HCT116 (cell line): ENCODE data around the gene SEMA3B. TPM values are rescaled to one million over a fixed set of nuclear protein-coding genes. Genes with fewer than 3 reads are reported as not detected.

ENCODE experiments used
- ATAC-seq: fragments of 200-7000 bp; cut with Tn5 transposase; 2 replicates; pipeline ENCODE4 v1.9.1; 2020; ENCODE audit warnings: mild to moderate bottlenecking, moderate library complexity
- BruUV-seq: library from RNA; stranded (reverse); fragments of 400-500 nt; replicated peaks from 2 replicates; lab custom pipeline; 2021; lab: Mats Ljungman, UMichigan
- CTCF ChIA-PET: fragments of 300-600 bp; sonication (Branson Sonifier 250); formaldehyde crosslinking; loops from one replicate; lab custom pipeline; 2021; ENCODE audit warnings: antibody characterized with exemption; lab: Charles Lee
- POLR2A ChIA-PET: fragments of 300-600, 350-600 bp; sonication (Branson Sonifier 250); formaldehyde crosslinking; loops from one replicate; lab custom pipeline; 2021; ENCODE audit warnings: antibody characterized with exemption; lab: Charles Lee
- RAD21 ChIA-PET, 2 experiments: fragments of 300-600 bp; sonication (Branson Sonifier 250); formaldehyde crosslinking; loops; one replicate each; lab custom pipeline; 2023; ENCODE audit warnings: low total read pairs in 2 of 2; ENCODE audit not compliant: uncharacterized antibody in 2 of 2, unreplicated experiment in 2 of 2, low non-redundant PET in 1 of 2; lab: Charles Lee
- DNase-seq: peaks from one replicate; pipeline ENCODE4 v3.0.0-alpha.2; 2010; ENCODE audit warnings: low read depth, low spot score
- H2AFZ ChIP-seq: fragments of 200-600 bp; shearing (Covaris generic), sonication (generic); 2 replicates; pipeline ENCODE4 v1.6.1; 2017; ENCODE audit warnings: low read depth, mixed run types, mixed read lengths, antibody characterized with exemption, low read length; ENCODE audit not compliant: poor library complexity, severe bottlenecking
- H3K27ac ChIP-seq: 2 replicates; pipeline ENCODE4 v1.5.1; 2012; ENCODE audit warnings: low read depth, low read length
- H3K27me3 ChIP-seq: fragments of 200-600 bp; sonication (generic); 2 replicates; pipeline ENCODE4 v1.6.1; 2016; ENCODE audit warnings: mixed run types, low read length, mixed read lengths; ENCODE audit not compliant: insufficient read depth
- H3K36me3 ChIP-seq, 2 experiments: fragments of 200-500 bp in 1 of 2; fragments of 200-600 bp in 1 of 2; sonication (Bioruptor generic) in 1 of 2; sonication (generic) in 1 of 2; 2 replicates each; pipeline versions ENCODE4 v1.5.1 to v1.6.1; 2014 to 2016; ENCODE audit warnings: low read length in 2 of 2, inconsistent platforms in 1 of 2, mixed read lengths in 1 of 2, mixed run types in 1 of 2; ENCODE audit not compliant: insufficient read depth in 2 of 2, control insufficient read depth in 1 of 2
- H3K4me1 ChIP-seq, 2 experiments: fragments of 200-600 bp in 1 of 2; sonication (generic) in 1 of 2; 2 replicates each; pipeline versions ENCODE4 v1.5.1 to v1.6.1; 2012 to 2017; ENCODE audit warnings: low read length in 2 of 2, inconsistent platforms in 1 of 2, mild to moderate bottlenecking in 1 of 2, mixed read lengths in 1 of 2, mixed run types in 1 of 2, moderate library complexity in 1 of 2; ENCODE audit not compliant: insufficient read depth in 2 of 2, control insufficient read depth in 1 of 2
- H3K4me2 ChIP-seq: fragments of 200-600 bp; sonication (generic); 2 replicates; pipeline ENCODE4 v1.6.1; 2017; ENCODE audit warnings: mixed run types, low read length, mixed read lengths
- H3K4me3 ChIP-seq, 2 experiments: fragments of 200-600 bp in 1 of 2; sonication (generic) in 1 of 2; replicated peaks in 1 of 2; 2 replicates each; pipeline ENCODE4 v1.5.1; 2011 to 2016; ENCODE audit warnings: low read length in 2 of 2, control low read depth in 1 of 2, low read depth in 1 of 2, mild to moderate bottlenecking in 1 of 2, mixed read lengths in 1 of 2, mixed run types in 1 of 2
- H3K79me2 ChIP-seq: fragments of 200-600 bp; sonication (generic); 2 replicates; pipeline ENCODE4 v1.6.1; 2017; ENCODE audit warnings: mild to moderate bottlenecking, mixed run types, low read length, moderate library complexity, mixed read lengths; ENCODE audit not compliant: insufficient read depth
- H3K9ac ChIP-seq: fragments of 200-600 bp; sonication (generic); 2 replicates; pipeline ENCODE4 v1.6.1; 2016; ENCODE audit warnings: low read length, mixed read lengths
- H3K9me2 ChIP-seq: fragments of 200-600 bp; sonication (generic), shearing (Covaris generic); 2 replicates; pipeline ENCODE4 v1.6.1; 2017; ENCODE audit warnings: mixed run types, mild to moderate bottlenecking, moderate library complexity; ENCODE audit not compliant: insufficient read depth
- H3K9me3 ChIP-seq, 2 experiments: fragments of 200-500 bp in 1 of 2; fragments of 200-600 bp in 1 of 2; sonication (Bioruptor generic) in 1 of 2; sonication (generic) in 1 of 2; 2 replicates each; pipeline ENCODE4 v1.6.1; 2014 to 2017; ENCODE audit warnings: low read length in 2 of 2, mixed read lengths in 2 of 2, inconsistent platforms in 1 of 2, low read depth in 1 of 2, mild to moderate bottlenecking in 1 of 2, mixed run types in 1 of 2, moderate library complexity in 1 of 2; ENCODE audit not compliant: control insufficient read depth in 1 of 2, insufficient read depth in 1 of 2
- H4K20me1 ChIP-seq: fragments of 200-600 bp; sonication (generic), shearing (Covaris generic); 2 replicates; pipeline ENCODE4 v1.6.1; 2017; ENCODE audit warnings: mixed run types, mild to moderate bottlenecking, moderate library complexity; ENCODE audit not compliant: insufficient read depth
- CBX3 ChIP-seq: IDR thresholded peaks from 2 replicates; pipeline ENCODE4 v1.6.1; 2012; ENCODE audit warnings: low read depth
- CEBPB ChIP-seq: IDR thresholded peaks from 2 replicates; pipeline ENCODE4 v1.6.1; 2012; ENCODE audit warnings: low read depth
- CTCF ChIP-seq, 3 experiments: fragments of 200-600 bp in 1 of 3; sonication (generic) in 1 of 3; IDR thresholded peaks in 2 of 3; conservative IDR thresholded peaks in 1 of 3; 2 replicates each; pipeline ENCODE4 v1.5.1; 2012 to 2017; ENCODE audit warnings: low read depth in 2 of 3, low read length in 2 of 3, antibody characterized with exemption in 1 of 3, borderline replicate concordance in 1 of 3, control low read depth in 1 of 3, mild to moderate bottlenecking in 1 of 3, mixed read lengths in 1 of 3, mixed run types in 1 of 3, moderate library complexity in 1 of 3; ENCODE audit not compliant: insufficient read depth in 1 of 3
- EGR1 ChIP-seq: IDR thresholded peaks from 2 replicates; pipeline ENCODE4 v1.6.1; 2012; ENCODE audit warnings: low read depth
- ELF1 ChIP-seq: IDR thresholded peaks from 2 replicates; pipeline ENCODE4 v1.6.1; 2012; ENCODE audit warnings: low read depth, borderline replicate concordance
- EZH2 ChIP-seq: fragments of 200-600 bp; sonication (generic); IDR thresholded peaks from 2 replicates; pipeline ENCODE4 v1.6.1; 2017; ENCODE audit warnings: antibody characterized with exemption, mixed run types
- EZH2phosphoT487 ChIP-seq: fragments of 200-600 bp; IDR thresholded peaks from 2 replicates; pipeline ENCODE4 v1.6.1; 2018; ENCODE audit warnings: antibody characterized with exemption, borderline replicate concordance
- FOSL1 ChIP-seq: IDR thresholded peaks from 2 replicates; pipeline ENCODE4 v1.6.1; 2012; ENCODE audit warnings: low read depth
- JUND ChIP-seq: IDR thresholded peaks from 2 replicates; pipeline ENCODE4 v1.6.1; 2012
- MAX ChIP-seq: IDR thresholded peaks from 2 replicates; pipeline ENCODE4 v1.6.1; 2012
- POLR2A ChIP-seq: IDR thresholded peaks from 2 replicates; pipeline ENCODE4 v1.7.0; 2011; ENCODE audit warnings: borderline replicate concordance; ENCODE audit not compliant: insufficient read depth, insufficient read length; ENCODE audit errors: extremely low read depth
- POLR2AphosphoS5 ChIP-seq: IDR thresholded peaks from 2 replicates; pipeline ENCODE4 v1.6.1; 2011; ENCODE audit warnings: mild to moderate bottlenecking, low read depth, low read length, moderate library complexity
- RAD21 ChIP-seq: IDR thresholded peaks from 2 replicates; pipeline ENCODE4 v1.6.1; 2012; ENCODE audit warnings: low read depth, mild to moderate bottlenecking
- SIN3A ChIP-seq: IDR thresholded peaks from 2 replicates; pipeline ENCODE4 v1.6.1; 2012; ENCODE audit warnings: low read depth
- SP1 ChIP-seq: IDR thresholded peaks from 2 replicates; pipeline ENCODE4 v1.6.1; 2012; ENCODE audit warnings: low read depth
- SRF ChIP-seq: IDR thresholded peaks from 2 replicates; pipeline ENCODE4 v1.6.1; 2012; ENCODE audit warnings: low read depth
- TCF7L2 ChIP-seq: IDR thresholded peaks from 2 replicates; pipeline ENCODE4 v1.7.0; 2011; ENCODE audit warnings: borderline replicate concordance, inconsistent platforms; ENCODE audit not compliant: insufficient read depth, insufficient read length; ENCODE audit errors: extremely low read depth
- YY1 ChIP-seq: IDR thresholded peaks from 2 replicates; pipeline ENCODE4 v1.6.1; 2011; ENCODE audit warnings: low read length, low read depth, moderate library complexity, mild to moderate bottlenecking; ENCODE audit not compliant: insufficient replicate concordance; ENCODE audit errors: extremely low read depth
- ZFX ChIP-seq: fragments of 450-650 bp; IDR thresholded peaks from 2 replicates; pipeline ENCODE4 v1.6.1; 2017
- ZNF274 ChIP-seq: fragments of 200-500 bp; sonication (Bioruptor generic); IDR thresholded peaks from 2 replicates; pipeline ENCODE4 v1.6.1; 2014; ENCODE audit warnings: mild to moderate bottlenecking, low read depth, low read length, inconsistent platforms
- intact Hi-C: fragments of 100-400 bp; cut with micrococcal nuclease; formaldehyde crosslinking; loops from 2 replicates; pipeline ENCODE4 v1.10.0; 2022
- total RNA-seq: library from RNA; stranded (reverse); gene quantifications from one replicate; pipeline ENCODE4 v1.2.1, GENCODE V29; 2021; ENCODE audit not compliant: unreplicated experiment
- TF ChIP-seq, protein P1 (sequence below): IDR thresholded peaks from 2 replicates; pipeline ENCODE4 v1.6.1; 2011; ENCODE audit warnings: mild to moderate bottlenecking, low read length, moderate library complexity; ENCODE audit not compliant: insufficient replicate concordance; ENCODE audit errors: extremely low read depth
- TF ChIP-seq, protein P2 (sequence below): IDR thresholded peaks from 2 replicates; pipeline ENCODE4 v1.6.1; 2012

SEMA3B gene
- total RNA-seq, 1 experiment from 2014 or later: 46.2 TPM

- Histone ChIP-seq H2AFZ (no peak within 1 kb of the TSS), H3K9me3 (no peaks in the 10 kb centered on the region), H3K4me1 (peaks cover 21 to 47% of the 10 kb centered on the region in 2 experiments), H3K9me2 (no peaks in the 10 kb centered on the region), H3K36me3 (no peaks in the 10 kb centered on the region), H3K9ac (peak within 1 kb of the TSS; percentile 91), H3K4me2 (peak within 1 kb of the TSS; percentile 97), H3K27ac (peak within 1 kb of the TSS; percentile 73), H3K79me2 (peaks cover 3% of the 10 kb centered on the region; the same call in 1 of the 2 replicates), H3K4me3 (peak within 1 kb of the TSS; percentile 55 to 92), H4K20me1 (no peaks in the 10 kb centered on the region), H3K27me3 (no peaks in the 10 kb centered on the region)
- DNase-seq (peak; percentile 99), ATAC-seq (peak; percentile 83)
- ChIA-PET POLR2A (interaction anchor here (0.6 to 2.0 kb wide), 10 partner anchors 16 to 104 kb away, joined by 3 to 12 read pairs (median 4); partner anchors contain the start of genes GNAI2, RASSF1 and TUSC2), RAD21 (interaction anchor here (0.5 to 1.3 kb wide), 8 partner anchors 14 to 1178 kb away, joined by 3 to 5 read pairs (median 4); no protein-coding TSS in a partner anchor), CTCF (interaction anchor here (0.5 to 1.4 kb wide), 10 partner anchors 18 to 87 kb away, joined by 3 to 9 read pairs (median 4); partner anchors contain the start of gene TUSC2)
- BruUV-seq: TSS peak; percentile 41
- intact Hi-C loops: no loop called here
- TF ChIP-seq, protein P1, sequence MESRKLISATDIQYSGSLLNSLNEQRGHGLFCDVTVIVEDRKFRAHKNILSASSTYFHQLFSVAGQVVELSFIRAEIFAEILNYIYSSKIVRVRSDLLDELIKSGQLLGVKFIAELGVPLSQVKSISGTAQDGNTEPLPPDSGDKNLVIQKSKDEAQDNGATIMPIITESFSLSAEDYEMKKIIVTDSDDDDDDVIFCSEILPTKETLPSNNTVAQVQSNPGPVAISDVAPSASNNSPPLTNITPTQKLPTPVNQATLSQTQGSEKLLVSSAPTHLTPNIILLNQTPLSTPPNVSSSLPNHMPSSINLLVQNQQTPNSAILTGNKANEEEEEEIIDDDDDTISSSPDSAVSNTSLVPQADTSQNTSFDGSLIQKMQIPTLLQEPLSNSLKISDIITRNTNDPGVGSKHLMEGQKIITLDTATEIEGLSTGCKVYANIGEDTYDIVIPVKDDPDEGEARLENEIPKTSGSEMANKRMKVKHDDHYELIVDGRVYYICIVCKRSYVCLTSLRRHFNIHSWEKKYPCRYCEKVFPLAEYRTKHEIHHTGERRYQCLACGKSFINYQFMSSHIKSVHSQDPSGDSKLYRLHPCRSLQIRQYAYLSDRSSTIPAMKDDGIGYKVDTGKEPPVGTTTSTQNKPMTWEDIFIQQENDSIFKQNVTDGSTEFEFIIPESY: peak; percentile 40
- TF ChIP-seq ELF1: no peak
- no peak for TF ChIP-seq EZH2
- no peak for TF ChIP-seq FOSL1
- no peak for TF ChIP-seq EZH2phosphoT487
- no peak for TF ChIP-seq SP1
- TF ChIP-seq EGR1: no peak
- peak; percentile 95 for TF ChIP-seq POLR2AphosphoS5
- TF ChIP-seq CEBPB: no peak
- TF ChIP-seq MAX: no peak
- no peak for TF ChIP-seq YY1
- TF ChIP-seq POLR2A: peak; percentile 72
- no peak for TF ChIP-seq SRF
- TF ChIP-seq ZFX: peak; percentile 34; the same call in 1 of the 2 replicates
- TF ChIP-seq SIN3A: no peak
- TF ChIP-seq RAD21: no peak
- TF ChIP-seq, protein P2, sequence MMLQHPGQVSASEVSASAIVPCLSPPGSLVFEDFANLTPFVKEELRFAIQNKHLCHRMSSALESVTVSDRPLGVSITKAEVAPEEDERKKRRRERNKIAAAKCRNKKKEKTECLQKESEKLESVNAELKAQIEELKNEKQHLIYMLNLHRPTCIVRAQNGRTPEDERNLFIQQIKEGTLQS: no peak
- TF ChIP-seq TCF7L2: peak; percentile 28
- no peak for TF ChIP-seq CBX3
- no peak for TF ChIP-seq ZNF274
- TF ChIP-seq CTCF (IDR thresholded peaks at IDR 0.05 in 2 of 3, conservative IDR thresholded peaks at IDR 0.05 in 1 of 3; ENCODE audit: borderline replicate concordance in 1 of 3, insufficient read depth in 1 of 3, low read depth in 2 of 3, low read length in 2 of 3): peak in 2 of 3 experiments; percentile 11 to 30; a peak in 3 of 6 replicates
- TF ChIP-seq JUND: no peak
Observed at GRCh38 chr3:50298836-50299637, 30.1 kb downstream of the SEMA3B start, which contains the start of the genes HYAL3 and NAA80. Gene HYAL3 (minus strand): TSS chr3:50299405. CDS start chr3:50295602, 3,803 bp downstream. Gene NAA80 (minus strand): TSS chr3:50299405. CDS start chr3:50297463, 1,942 bp downstream.
